OCI-LY1 (cell line): ENCODE results near the gene ME3.

Source experiments
- H2AFZ ChIP-seq: fragments of 200-600 bp; sonication (generic), shearing (Covaris generic); 2 replicates; pipeline ENCODE4 v1.6.0; 2014; ENCODE audit warnings: antibody characterized with exemption, mild to moderate bottlenecking, low read length
- H3F3A ChIP-seq: fragments of 200-600 bp; sonication (generic), shearing (Covaris generic); 2 replicates; pipeline ENCODE4 v1.6.0; 2014; ENCODE audit warnings: mild to moderate bottlenecking, antibody characterized with exemption, low read length, moderate library complexity; ENCODE audit not compliant: insufficient read depth
- H3K27ac ChIP-seq: fragments of 200-600 bp; sonication (generic); 2 replicates; pipeline ENCODE4 v1.5.1; 2014; ENCODE audit warnings: low read length, mixed run types, mild to moderate bottlenecking, low read depth; ENCODE audit not compliant: poor library complexity, severe bottlenecking
- H3K27me3 ChIP-seq: fragments of 200-600 bp; sonication (generic); 2 replicates; pipeline ENCODE4 v1.6.0; 2014; ENCODE audit warnings: antibody characterized with exemption, mild to moderate bottlenecking, low read length, moderate library complexity; ENCODE audit not compliant: insufficient read depth
- H3K36me3 ChIP-seq: fragments of 200-600 bp; sonication (generic); 2 replicates; pipeline ENCODE4 v1.6.1; 2014; ENCODE audit warnings: mild to moderate bottlenecking, antibody characterized with exemption, low read length, moderate library complexity, mixed read lengths; ENCODE audit not compliant: insufficient read depth
- H3K4me1 ChIP-seq: fragments of 200-600 bp; sonication (generic); 2 replicates; pipeline ENCODE4 v1.5.1; 2014; ENCODE audit warnings: mild to moderate bottlenecking, low read length, moderate library complexity; ENCODE audit not compliant: insufficient read depth, severe bottlenecking
- H3K4me2 ChIP-seq: fragments of 200-600 bp; sonication (generic), shearing (Covaris generic); 2 replicates; pipeline ENCODE4 v1.6.1; 2014; ENCODE audit warnings: low read length
- H3K4me3 ChIP-seq: fragments of 200-600 bp; sonication (generic); 2 replicates; pipeline ENCODE4 v1.5.1; 2014; ENCODE audit warnings: low read length, low read depth, mild to moderate bottlenecking, mixed read lengths; ENCODE audit not compliant: poor library complexity, severe bottlenecking
- H3K79me2 ChIP-seq: fragments of 200-600 bp; shearing (Covaris generic); 2 replicates; pipeline ENCODE4 v1.6.1; 2016; ENCODE audit warnings: mixed run types, low read length, mixed read lengths; ENCODE audit not compliant: insufficient read depth
- H3K9ac ChIP-seq: fragments of 200-600 bp; sonication (generic), shearing (Covaris generic); 2 replicates; pipeline ENCODE4 v1.6.1; 2014; ENCODE audit warnings: mild to moderate bottlenecking, low read length, mixed read lengths
- H3K9me2 ChIP-seq: fragments of 200-600 bp; sonication (generic), shearing (Covaris generic); 2 replicates; pipeline ENCODE4 v1.6.1; 2014; ENCODE audit warnings: low read depth, mild to moderate bottlenecking, low read length, mixed read lengths
- H3K9me3 ChIP-seq: fragments of 200-600 bp; shearing (Covaris generic); 2 replicates; pipeline ENCODE4 v1.6.1; 2014; ENCODE audit warnings: low read length, mixed read lengths
- H4K20me1 ChIP-seq: fragments of 200-600 bp; sonication (generic), shearing (Covaris generic); 2 replicates; pipeline ENCODE4 v1.6.0; 2016; ENCODE audit warnings: mild to moderate bottlenecking, low read length; ENCODE audit not compliant: insufficient read depth
- EZH2 ChIP-seq: fragments of 200-600 bp; sonication (generic), shearing (Covaris generic); IDR thresholded peaks from 2 replicates; pipeline ENCODE4 v1.8.0; 2017; ENCODE audit warnings: borderline replicate concordance, mixed run types, mild to moderate bottlenecking, antibody characterized with exemption, low read length, moderate library complexity, mixed read lengths
- TF ChIP-seq, protein P1 (sequence below): fragments of 200-600 bp; sonication (generic), shearing (Covaris generic); IDR thresholded peaks from 2 replicates; pipeline ENCODE4 v1.5.1; 2017; ENCODE audit warnings: mild to moderate bottlenecking, antibody characterized with exemption, low read length, moderate library complexity, mixed read lengths

ME3 gene

DNA sequence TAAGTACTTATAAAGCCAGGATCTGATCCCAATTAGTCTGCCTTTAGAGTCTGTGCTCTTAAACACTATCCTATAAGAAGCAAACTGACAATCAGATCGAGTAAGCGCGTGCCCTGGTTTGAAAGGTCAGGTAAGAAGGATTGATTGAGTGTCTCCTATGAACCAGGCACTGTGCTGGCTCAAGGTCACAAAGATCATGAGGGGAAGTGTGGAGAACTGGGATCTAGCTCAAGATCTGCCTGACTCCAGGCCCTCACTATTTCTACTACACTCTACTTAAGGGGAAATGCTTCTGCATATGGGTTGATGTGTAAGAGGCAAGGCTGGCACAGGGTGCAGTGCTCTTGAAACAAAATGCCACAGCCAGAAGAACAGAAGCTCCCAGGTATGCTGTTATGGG lies 77.0 kb downstream of the ME3 start:
- H2AFZ ChIP-seq, result no peak overlapping the region
- H3K79me2 ChIP-seq, result no peaks in the 10 kb centered on the region
- no peaks in the 10 kb centered on the region for H3K36me3 ChIP-seq
- H3F3A ChIP-seq, result no peaks in the 10 kb centered on the region
- H3K4me3 ChIP-seq, result no peak overlapping the region
- H3K4me1 ChIP-seq, result peaks cover 10% of the 10 kb centered on the region
- no peaks in the 10 kb centered on the region for H4K20me1 ChIP-seq
- no peak overlapping the region for H3K27ac ChIP-seq
- no peaks in the 10 kb centered on the region for H3K9me3 ChIP-seq
- H3K9ac ChIP-seq, result no peak overlapping the region
- no peak overlapping the region for H3K4me2 ChIP-seq
- no peak for TF ChIP-seq EZH2
- no peaks in the 10 kb centered on the region for H3K9me2 ChIP-seq
- no peaks in the 10 kb centered on the region for H3K27me3 ChIP-seq

DNA sequence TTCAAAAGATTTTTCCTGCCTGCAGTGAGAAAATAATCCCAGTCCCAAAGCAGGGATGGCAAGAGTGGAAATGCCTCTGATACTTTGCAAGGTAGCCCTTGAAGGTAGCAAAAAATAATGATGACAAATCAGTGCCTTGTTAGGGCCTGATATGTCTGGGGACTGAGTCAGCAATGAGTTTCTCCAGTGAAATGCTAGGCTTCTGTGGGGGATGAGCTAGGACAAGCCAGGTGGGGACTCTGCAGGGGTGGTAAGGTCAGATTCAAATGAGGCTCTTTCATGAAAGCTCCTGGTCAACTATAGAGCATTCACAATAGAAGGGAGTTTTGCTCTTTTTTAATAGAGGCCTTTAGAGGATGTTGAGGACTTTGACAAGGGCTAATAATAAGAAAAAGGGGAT lies 77.7 kb downstream of the ME3 start:
- H3K9ac ChIP-seq, result no peak overlapping the region
- no peaks in the 10 kb centered on the region for H3F3A ChIP-seq
- H3K9me3 ChIP-seq, result no peaks in the 10 kb centered on the region
- no peaks in the 10 kb centered on the region for H4K20me1 ChIP-seq
- no peaks in the 10 kb centered on the region for H3K36me3 ChIP-seq
- no peak overlapping the region for H2AFZ ChIP-seq
- H3K4me2 ChIP-seq, result no peak overlapping the region
- no peaks in the 10 kb centered on the region for H3K9me2 ChIP-seq
- no peaks in the 10 kb centered on the region for H3K79me2 ChIP-seq
- no peaks in the 10 kb centered on the region for H3K27me3 ChIP-seq
- H3K4me3 ChIP-seq, result no peak overlapping the region
- TF ChIP-seq EZH2, result no peak
- TF ChIP-seq, protein P1, sequence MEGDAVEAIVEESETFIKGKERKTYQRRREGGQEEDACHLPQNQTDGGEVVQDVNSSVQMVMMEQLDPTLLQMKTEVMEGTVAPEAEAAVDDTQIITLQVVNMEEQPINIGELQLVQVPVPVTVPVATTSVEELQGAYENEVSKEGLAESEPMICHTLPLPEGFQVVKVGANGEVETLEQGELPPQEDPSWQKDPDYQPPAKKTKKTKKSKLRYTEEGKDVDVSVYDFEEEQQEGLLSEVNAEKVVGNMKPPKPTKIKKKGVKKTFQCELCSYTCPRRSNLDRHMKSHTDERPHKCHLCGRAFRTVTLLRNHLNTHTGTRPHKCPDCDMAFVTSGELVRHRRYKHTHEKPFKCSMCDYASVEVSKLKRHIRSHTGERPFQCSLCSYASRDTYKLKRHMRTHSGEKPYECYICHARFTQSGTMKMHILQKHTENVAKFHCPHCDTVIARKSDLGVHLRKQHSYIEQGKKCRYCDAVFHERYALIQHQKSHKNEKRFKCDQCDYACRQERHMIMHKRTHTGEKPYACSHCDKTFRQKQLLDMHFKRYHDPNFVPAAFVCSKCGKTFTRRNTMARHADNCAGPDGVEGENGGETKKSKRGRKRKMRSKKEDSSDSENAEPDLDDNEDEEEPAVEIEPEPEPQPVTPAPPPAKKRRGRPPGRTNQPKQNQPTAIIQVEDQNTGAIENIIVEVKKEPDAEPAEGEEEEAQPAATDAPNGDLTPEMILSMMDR, result no peak
- H3K4me1 ChIP-seq, result peaks cover 10% of the 10 kb centered on the region
- H3K27ac ChIP-seq, result no peak overlapping the region

DNA sequence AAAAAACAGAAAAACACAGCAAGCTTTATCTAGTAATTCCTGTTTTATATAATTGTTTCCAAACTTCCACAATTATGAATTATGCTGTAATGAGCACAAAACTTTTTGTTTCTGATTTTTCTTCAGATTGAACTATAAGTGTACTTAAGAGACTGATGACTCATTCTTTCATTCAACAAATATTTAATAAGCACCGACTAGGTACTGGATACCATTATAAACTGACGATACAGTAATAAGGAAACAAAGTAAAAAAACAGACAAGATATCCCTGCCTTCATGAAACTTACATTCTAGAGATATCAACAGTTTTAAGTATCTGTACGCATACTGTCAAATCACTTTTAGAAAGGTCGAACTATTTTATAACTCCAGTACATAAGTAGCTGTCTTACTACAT lies 78.6 kb downstream of the ME3 start:
- Histone ChIP-seq H3K27me3 (no peaks in the 10 kb centered on the region), H3F3A (no peaks in the 10 kb centered on the region), H3K36me3 (no peaks in the 10 kb centered on the region), H3K4me2 (no peak overlapping the region), H3K27ac (no peak overlapping the region), H3K4me1 (peaks cover 10% of the 10 kb centered on the region), H3K9me3 (no peaks in the 10 kb centered on the region), H3K79me2 (no peaks in the 10 kb centered on the region), H3K9me2 (no peaks in the 10 kb centered on the region), H3K9ac (no peak overlapping the region), H4K20me1 (no peaks in the 10 kb centered on the region), H3K4me3 (no peak overlapping the region), H2AFZ (no peak overlapping the region)
- no peak for TF ChIP-seq EZH2
- TF ChIP-seq, protein P1, result no peak

DNA sequence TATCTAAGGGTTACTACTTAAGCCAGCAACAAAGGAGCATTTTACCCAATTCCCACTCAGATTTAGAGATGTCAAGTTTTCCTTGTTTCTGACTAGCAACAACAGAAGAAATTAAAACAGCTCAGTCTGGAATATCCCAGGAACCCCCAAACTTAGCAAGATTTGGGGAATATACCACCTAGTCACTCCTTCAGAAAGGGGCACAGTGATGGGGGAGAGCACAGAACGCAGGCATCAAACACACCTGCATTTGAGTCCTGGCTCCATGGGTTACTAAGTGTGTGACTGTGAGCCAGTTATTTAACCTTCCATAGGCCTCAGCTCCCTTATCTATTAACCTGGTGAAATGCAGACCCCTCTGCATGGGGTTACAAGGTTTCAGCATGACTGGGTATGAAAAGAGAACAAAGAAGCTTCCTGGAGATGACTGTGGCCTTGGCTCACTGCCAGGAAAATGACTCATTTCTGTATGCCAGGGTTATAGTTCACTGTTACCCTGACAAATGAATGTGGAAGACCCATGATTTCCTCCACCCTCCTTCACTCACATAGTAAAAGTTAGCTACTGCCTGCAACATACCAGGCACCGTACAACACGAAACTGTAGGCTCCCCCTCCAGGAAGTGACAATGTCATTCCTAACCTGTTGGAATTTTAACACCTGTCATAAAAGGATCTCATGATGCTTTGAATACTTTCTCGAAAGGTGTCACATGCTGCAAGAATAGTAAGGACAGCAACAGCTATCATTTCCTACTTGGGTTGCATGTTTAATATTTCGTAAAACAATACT lies 79.6 kb downstream of the ME3 start:
- Histone ChIP-seq H3K27ac (no peak overlapping the region), H3K4me3 (no peak overlapping the region), H3K79me2 (no peaks in the 10 kb centered on the region), H3K36me3 (no peaks in the 10 kb centered on the region), H4K20me1 (no peaks in the 10 kb centered on the region), H3K4me1 (peaks cover 10% of the 10 kb centered on the region), H3K27me3 (no peaks in the 10 kb centered on the region), H2AFZ (no peak overlapping the region), H3K9me3 (no peaks in the 10 kb centered on the region), H3F3A (no peaks in the 10 kb centered on the region), H3K9ac (no peak overlapping the region), H3K4me2 (no peak overlapping the region), H3K9me2 (no peaks in the 10 kb centered on the region)
- TF ChIP-seq, protein P1, result no peak
- no peak for TF ChIP-seq EZH2
